GM18517 (cell line): ENCODE measurements around the gene ZAP70.

ENCODE experiments used
- ATAC-seq: cut with Tn5 transposase; IDR thresholded peaks from one replicate; pipeline ENCODE4 v1.9.1; 2021; ENCODE audit warnings: mild to moderate bottlenecking, moderate library complexity; ENCODE audit not compliant: unreplicated experiment

ZAP70 gene

GRCh38 chr2:97747716-97748115 lies 34.3 kb downstream of the ZAP70 start:
- ATAC-seq: no peak

GRCh38 chr2:97749581-97749980 lies 36.2 kb downstream of the ZAP70 start:
- ATAC-seq: no peak

GRCh38 chr2:97750017-97750416 lies 36.6 kb downstream of the ZAP70 start:
- no peak for ATAC-seq

- no peak for ATAC-seq
These were observed 38.4 kb downstream of the ZAP70 start for GRCh38 chr2:97751752-97752151.

- ATAC-seq: no peak
These were observed 39.3 kb downstream of the ZAP70 start for GRCh38 chr2:97752342-97753334.

- no peak for ATAC-seq
These were observed 41.4 kb downstream of the ZAP70 start for GRCh38 chr2:97754690-97755346.

- no peak for ATAC-seq
These were observed 42.1 kb downstream of the ZAP70 start for GRCh38 chr2:97755491-97755890.

GRCh38 chr2:97757062-97757461 lies 43.7 kb downstream of the ZAP70 start:
- ATAC-seq: no peak

- ATAC-seq: no peak
These were observed 44.8 kb downstream of the ZAP70 start for GRCh38 chr2:97758131-97758705.

- no peak for ATAC-seq
These were observed 46.5 kb downstream of the ZAP70 start for GRCh38 chr2:97759727-97760407.

- ATAC-seq: no peak
These were observed 47.2 kb downstream of the ZAP70 start for GRCh38 chr2:97760480-97761049.

- ATAC-seq: no peak
These were observed 47.8 kb downstream of the ZAP70 start for GRCh38 chr2:97761192-97761591.

GRCh38 chr2:97763176-97763845 lies 49.9 kb downstream of the ZAP70 start:
- ATAC-seq: no peak

GRCh38 chr2:97764559-97765263 lies 51.3 kb downstream of the ZAP70 start:
- no peak for ATAC-seq

GRCh38 chr2:97765933-97766332 lies 52.6 kb downstream of the ZAP70 start:
- ATAC-seq: no peak

- no peak for ATAC-seq
These were observed 53.2 kb downstream of the ZAP70 start for GRCh38 chr2:97766567-97766966.

GRCh38 chr2:97769308-97769707 lies 55.9 kb downstream of the ZAP70 start:
- no peak for ATAC-seq

- ATAC-seq: no peak
These were observed 56.3 kb downstream of the ZAP70 start for GRCh38 chr2:97769711-97770110.

GRCh38 chr2:97770445-97770844 lies 57.1 kb downstream of the ZAP70 start:
- ATAC-seq: no peak

GRCh38 chr2:97774425-97774824 lies 61.0 kb downstream of the ZAP70 start:
- no peak for ATAC-seq
